HEK293 (cell line): ENCODE data around the gene GOLGA8T.
"Not testable (repeated sequence)": the region's sequence is repeated elsewhere in the genome, so short reads cannot be mapped to it uniquely, and the experiment has no call there.

ENCODE experiments used
- CTCF ChIP-seq: fragments of 450-650 bp; formaldehyde crosslinking; IDR thresholded peaks from 2 replicates; pipeline ENCODE4 v1.5.1; 2016; ENCODE audit warnings: missing biosample characterization, missing genetic modification characterization
- ZBTB7A ChIP-seq: fragments of 450-650 bp; formaldehyde crosslinking; IDR thresholded peaks from 2 replicates; pipeline ENCODE4 v1.5.1; 2016; ENCODE audit warnings: low read depth, missing biosample characterization, missing genetic modification characterization
- ZNF501 ChIP-seq: fragments of 450-650 bp; formaldehyde crosslinking; IDR thresholded peaks from 2 replicates; pipeline ENCODE4 v1.5.1; 2016; ENCODE audit warnings: missing biosample characterization, missing genetic modification characterization
- ZNF639 ChIP-seq: fragments of 450-650 bp; formaldehyde crosslinking; IDR thresholded peaks from 2 replicates; pipeline ENCODE4 v1.5.1; 2016; ENCODE audit warnings: missing biosample characterization, missing genetic modification characterization

- TF ChIP-seq ZNF501, CTCF, ZBTB7A (tag by site-specific recombination): not testable (repeated sequence)
- peak; percentile 90 for TF ChIP-seq ZNF639 (tag by site-specific recombination)
These were observed 38.3 kb downstream of the GOLGA8T start for GRCh38 chr15:30173041-30173608.
